ENCODE results near the gene TAC3.

TAC3 gene

DNA sequence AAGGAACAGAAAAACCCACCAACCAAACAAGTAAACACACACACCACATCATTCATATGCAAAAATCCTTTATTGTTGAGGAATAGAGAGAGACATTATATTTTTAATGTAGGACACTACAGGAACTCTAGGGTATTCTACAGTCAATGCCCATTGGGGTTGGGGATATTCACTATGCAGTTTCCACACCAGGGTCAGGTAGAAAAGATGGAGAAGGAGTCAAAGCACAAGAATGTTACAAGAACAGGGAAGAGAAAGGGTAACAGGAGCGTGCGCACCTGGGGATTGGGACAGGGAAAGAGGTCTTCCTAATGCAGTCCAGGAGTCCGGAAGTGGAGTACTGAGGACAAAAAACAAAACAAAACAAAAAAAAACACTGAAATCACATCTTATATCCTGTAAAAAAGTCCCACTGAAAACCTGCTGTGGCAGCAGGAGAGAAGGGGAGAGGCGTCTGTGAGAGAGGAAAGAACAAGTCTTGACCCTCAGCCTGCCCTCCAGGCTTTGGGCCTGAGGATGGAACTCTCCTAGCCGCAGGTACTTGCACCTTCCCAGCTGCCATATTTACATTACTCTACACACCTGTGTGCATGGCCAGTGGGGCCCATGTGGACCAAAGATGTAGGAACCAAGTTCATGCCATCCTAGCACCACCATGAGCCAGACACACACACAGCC lies 6.2 kb downstream of the TAC3 start:
- TF ChIP-seq, protein P1, sequence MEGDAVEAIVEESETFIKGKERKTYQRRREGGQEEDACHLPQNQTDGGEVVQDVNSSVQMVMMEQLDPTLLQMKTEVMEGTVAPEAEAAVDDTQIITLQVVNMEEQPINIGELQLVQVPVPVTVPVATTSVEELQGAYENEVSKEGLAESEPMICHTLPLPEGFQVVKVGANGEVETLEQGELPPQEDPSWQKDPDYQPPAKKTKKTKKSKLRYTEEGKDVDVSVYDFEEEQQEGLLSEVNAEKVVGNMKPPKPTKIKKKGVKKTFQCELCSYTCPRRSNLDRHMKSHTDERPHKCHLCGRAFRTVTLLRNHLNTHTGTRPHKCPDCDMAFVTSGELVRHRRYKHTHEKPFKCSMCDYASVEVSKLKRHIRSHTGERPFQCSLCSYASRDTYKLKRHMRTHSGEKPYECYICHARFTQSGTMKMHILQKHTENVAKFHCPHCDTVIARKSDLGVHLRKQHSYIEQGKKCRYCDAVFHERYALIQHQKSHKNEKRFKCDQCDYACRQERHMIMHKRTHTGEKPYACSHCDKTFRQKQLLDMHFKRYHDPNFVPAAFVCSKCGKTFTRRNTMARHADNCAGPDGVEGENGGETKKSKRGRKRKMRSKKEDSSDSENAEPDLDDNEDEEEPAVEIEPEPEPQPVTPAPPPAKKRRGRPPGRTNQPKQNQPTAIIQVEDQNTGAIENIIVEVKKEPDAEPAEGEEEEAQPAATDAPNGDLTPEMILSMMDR (conservative IDR thresholded peaks at IDR 0.05; ENCODE audit: low read depth, low read length) = no peak
- DNase-seq (ENCODE audit: low read depth) = no peak
- no peak overlapping the region for H3K4me3 ChIP-seq (ENCODE audit: low read length)

DNA sequence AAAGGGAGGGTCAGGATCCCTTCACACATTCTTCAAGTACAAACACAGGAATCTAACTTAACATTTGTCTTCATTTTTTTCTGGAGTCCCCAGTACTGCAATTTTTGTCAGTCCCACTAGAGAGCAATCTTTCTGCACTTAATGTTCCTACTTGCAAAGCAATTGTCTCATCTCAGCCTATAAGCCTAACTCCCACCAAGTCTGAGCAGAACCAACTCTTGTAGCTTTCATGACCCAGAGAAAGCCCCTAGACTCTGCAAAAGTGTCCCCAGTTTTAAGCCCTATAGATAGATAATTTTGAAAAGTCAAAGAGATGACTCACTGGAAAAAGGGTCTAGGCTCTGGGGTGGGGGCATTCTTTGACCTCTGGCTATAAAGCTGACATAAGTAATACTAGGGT lies 8.2 kb downstream of the TAC3 start:
- H3K4me3 ChIP-seq (ENCODE audit: low read length) = no peak overlapping the region
- peak; percentile 20 for DNase-seq (ENCODE audit: low read depth)
- TF ChIP-seq, protein P1 (conservative IDR thresholded peaks at IDR 0.05; ENCODE audit: low read depth, low read length) = peak; percentile 69

DNA sequence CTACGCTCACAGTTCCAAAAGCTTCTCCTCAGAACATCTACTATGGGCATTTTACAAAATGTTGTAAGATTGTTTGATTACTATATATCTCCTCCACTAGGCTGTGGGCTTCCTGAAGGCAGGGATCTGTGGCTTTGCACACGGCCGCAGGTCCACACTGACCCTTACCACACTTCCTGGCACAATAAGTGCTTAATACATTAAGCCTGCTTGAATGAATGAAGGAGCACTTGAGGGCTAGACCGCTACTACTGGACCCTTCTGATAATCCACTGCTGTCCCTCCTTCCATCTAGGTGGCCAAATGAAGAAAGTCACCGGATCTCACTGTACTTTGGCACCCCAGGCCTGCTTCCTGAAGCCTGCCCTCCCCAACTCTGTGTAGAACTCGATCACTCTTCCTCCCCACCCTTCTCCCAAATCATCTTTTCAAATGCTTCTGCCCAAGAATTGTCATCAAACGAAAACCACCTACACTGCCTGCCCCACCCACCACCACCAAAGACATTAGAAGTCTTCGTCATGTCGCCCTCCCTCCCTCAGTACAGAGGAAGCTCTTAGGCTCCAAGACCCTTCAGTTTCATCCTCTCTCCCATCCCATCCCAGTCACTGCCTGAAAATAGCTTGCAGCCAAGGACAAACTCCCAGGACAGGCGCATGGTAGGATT lies 9.4 kb downstream of the TAC3 start:
- no peak for DNase-seq (ENCODE audit: low read depth)
- H3K4me3 ChIP-seq (ENCODE audit: low read length) = peak overlapping the region; percentile 38

DNA sequence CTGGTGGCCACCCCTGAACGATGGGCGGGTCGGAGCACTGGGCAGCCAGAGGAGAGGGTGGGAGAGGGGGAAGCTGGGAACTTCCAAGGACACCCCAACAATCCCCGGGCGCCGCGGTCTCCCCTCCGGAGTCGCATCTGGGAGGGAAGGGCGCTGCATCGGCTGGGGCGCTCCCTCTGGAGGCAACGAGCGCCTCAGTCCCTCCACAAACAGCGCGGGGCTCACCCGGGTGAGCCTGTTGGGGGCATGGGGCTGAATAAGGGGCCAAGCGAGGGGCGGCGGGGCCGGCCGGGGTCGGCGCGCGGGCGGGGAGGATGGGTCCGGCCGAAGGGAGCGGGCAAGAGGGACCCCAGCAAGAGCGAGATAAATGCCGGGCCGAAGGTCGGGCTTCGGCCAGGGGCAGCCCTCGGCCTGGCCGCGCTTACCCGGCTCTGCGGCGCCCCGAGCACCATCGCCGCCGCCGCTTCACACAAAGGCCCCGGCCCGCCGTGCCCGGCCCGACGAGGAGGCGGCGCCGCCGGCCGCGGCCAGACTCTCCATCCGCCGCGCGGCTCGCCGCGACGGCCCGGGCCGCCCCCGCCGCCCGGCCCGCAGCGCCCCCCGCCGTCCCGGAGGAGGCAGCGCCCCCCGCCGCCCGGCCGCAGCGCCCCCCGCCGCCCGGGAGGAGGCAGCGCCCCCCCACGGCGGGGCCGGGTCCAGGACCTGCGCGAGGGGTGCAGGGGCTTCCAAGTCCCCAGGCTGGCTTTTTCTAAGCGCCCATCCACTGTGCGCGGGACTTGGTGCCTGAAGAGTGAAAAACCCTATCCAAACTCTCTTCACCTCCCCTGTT lies 10.1 kb downstream of the TAC3 start, which contains the start of gene ZBTB39:
ZBTB39 (minus strand) TSS at position 567 of the 829 bp plus-strand sequence. CDS start 1,629 bp downstream, outside the sequence.
- DNase-seq (ENCODE audit: low read depth) = no peak
- peak within 1 kb of the TSS; percentile 81 for H3K4me3 ChIP-seq (ENCODE audit: low read length)
- TF ChIP-seq, protein P1 (conservative IDR thresholded peaks at IDR 0.05; ENCODE audit: low read depth, low read length) = peak; percentile 42

More for the DNA sequence above, 9.4 kb downstream of the TAC3 start:
- TF ChIP-seq, protein P1 (conservative IDR thresholded peaks at IDR 0.05; ENCODE audit: low read depth, low read length) = no peak

DNA sequence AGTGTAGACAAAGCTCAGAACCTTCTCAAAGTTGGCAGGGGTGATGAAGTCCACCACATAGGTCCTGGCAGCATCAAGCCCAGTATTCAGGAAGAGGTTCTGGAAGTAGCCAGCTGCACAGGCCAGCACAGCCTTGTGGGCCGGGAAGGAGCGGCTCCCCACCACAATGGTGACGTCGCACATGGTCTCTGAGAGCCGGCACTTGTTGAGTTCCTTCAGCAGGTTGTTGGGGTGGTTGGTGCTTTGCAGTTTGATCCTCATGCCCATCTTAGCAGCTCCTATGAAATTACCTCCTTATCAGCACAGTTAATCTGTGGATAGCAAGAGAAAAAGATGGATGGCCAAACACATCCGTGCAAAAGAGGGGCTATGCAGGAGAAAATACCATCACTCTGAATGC lies 11.7 kb downstream of the TAC3 start:
- TF ChIP-seq, protein P1 (conservative IDR thresholded peaks at IDR 0.05; ENCODE audit: low read depth, low read length) = no peak
- no peak overlapping the region for H3K4me3 ChIP-seq (ENCODE audit: low read length)
- DNase-seq (ENCODE audit: low read depth) = no peak

DNA sequence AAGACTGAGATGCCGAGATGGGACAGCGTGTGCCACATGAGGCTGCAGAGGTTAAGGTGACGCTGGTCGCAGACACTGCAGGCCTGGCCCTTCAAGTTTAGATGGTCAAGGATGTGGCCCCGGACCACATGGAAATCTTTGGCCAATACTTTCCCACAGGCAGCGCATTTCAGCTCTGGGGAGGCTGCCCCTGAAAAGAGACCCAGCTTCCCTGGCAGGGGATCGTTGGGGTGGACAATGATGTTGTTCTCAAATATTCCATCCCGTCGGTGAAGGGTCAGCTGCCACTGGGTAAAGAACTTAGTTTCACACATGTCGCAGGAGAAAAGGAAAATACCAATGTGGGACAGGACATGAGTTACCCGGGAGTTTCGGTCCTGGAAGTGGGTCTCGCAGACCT lies 12.9 kb downstream of the TAC3 start:
- H3K4me3 ChIP-seq (ENCODE audit: low read length) = no peak overlapping the region
- TF ChIP-seq, protein P1 (conservative IDR thresholded peaks at IDR 0.05; ENCODE audit: low read depth, low read length) = no peak
- no peak for DNase-seq (ENCODE audit: low read depth)
